Activated CD8-positive, alpha-beta memory T cell treated with anti-CD3 and anti-CD28 coated beads for 4 hours (primary cell): ENCODE measurements around the gene ARL3.

ENCODE experiments used
- DNase-seq, 2 donors: peaks; one replicate each; pipeline ENCODE4 v3.0.0-alpha.2; 2020; ENCODE audit warnings: low read depth in 2 of 2

The ARL3 gene

DNA sequence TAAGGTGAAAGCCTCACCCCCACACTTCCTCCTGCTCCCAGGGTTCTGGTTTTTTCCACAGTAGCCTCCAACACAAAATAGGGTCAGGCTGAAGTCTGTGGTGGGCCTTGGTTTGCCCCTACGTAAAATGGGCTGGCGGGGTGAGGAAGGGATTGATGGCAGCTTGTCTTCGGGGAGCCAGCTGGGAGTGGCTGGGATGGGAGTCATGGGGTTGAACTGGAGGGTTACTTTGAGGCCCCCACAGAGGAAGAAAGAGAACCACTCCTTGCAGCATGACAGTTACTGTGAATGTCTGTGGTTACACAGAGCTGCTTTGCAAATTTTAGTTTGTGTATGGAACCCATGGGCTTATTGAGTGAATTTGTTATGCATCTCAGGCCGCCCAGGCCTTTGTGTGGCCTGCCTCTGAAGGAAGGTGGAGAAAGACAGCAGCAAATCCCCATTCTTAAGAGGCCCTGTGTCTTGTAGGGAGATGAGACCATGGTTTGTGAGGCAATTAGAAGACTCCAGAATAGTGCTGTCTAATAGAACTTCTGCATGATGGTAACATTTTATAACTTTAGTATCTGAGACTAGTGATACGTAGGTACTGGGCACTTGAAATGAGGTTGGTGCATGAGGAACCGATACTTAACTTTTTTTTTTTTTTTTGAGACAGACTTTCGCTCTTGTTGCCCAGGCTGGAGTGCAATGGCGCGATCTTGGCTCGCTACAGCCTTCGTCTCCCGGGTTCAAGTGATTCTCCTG is 61.9 kb downstream of the ARL3 start:
- no peak for DNase-seq

DNA sequence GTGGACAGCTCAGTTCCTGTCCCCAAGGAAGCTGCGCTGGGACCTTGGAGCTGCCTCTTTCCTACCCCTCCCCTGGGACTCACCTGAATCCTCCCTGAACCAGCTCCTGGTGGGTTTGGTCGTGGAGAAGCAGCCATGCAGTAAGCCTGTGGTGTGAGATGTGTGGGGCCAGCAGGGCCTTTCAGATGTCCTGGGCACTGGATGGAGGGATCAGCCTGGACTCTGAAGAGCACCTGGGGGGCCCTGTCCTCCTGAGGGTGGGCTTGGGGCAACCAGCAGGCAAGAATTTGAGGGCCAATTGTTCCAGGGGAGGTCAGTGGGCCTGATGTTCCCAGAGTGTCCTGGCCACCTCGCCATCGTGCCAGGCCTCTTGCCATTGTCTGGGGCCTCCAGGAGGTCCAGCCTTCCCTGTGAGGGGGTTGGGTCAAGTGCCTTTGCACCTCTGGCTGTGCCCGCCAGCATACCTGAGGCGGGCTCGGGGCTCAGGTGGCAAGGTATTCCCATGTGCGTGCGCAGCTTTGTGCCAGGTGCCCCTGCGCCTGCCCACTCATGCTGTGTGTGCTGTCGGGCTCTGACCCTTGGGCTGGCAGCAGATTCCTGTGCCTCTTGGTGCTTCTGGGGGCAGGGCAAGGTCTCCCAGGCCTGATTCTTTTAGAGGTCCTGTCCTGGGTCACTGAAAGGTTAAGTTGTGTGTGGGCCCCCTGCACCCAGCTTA is 62.6 kb downstream of the ARL3 start:
- DNase-seq, result no peak

DNA sequence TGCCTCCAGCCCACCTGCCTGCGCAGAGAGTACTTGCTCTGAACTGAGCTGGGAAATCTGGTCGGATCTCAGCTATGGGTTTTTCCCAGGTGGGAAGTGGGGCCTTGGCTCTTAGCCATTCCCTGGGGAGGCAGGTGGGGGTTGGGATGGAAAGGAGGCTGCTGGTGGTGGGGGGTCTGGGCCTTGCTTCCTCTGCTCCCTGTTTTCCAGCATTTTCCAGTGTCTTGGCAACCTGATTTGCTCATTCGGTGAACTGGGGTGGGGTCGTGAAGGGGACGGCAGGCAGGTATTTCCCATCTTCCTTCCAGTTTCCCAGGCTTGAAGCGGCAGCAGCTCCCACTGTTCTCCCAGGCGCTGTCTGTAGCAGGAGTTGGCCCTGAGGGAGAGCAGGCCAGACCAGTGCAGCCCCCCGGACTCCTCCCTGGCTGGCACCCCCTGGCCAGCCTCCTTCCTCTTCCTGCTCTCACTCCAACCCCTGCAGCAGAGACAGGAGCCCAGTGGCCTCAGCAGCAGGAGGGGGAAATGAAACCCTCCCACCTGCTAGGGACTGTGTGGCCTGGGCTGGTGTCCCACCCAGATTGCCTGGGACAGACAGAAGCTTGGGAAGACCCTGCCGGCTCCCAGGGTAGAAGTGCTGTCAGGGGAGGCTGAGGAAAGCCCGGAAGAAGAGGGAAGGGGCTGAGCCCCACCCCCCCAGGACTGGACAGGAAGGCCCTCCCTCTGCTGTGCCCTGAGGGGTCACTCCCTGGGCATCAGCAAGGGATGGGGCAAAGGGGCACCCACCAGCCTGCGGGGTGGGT is 63.3 kb downstream of the ARL3 start:
- DNase-seq, result no peak

DNA sequence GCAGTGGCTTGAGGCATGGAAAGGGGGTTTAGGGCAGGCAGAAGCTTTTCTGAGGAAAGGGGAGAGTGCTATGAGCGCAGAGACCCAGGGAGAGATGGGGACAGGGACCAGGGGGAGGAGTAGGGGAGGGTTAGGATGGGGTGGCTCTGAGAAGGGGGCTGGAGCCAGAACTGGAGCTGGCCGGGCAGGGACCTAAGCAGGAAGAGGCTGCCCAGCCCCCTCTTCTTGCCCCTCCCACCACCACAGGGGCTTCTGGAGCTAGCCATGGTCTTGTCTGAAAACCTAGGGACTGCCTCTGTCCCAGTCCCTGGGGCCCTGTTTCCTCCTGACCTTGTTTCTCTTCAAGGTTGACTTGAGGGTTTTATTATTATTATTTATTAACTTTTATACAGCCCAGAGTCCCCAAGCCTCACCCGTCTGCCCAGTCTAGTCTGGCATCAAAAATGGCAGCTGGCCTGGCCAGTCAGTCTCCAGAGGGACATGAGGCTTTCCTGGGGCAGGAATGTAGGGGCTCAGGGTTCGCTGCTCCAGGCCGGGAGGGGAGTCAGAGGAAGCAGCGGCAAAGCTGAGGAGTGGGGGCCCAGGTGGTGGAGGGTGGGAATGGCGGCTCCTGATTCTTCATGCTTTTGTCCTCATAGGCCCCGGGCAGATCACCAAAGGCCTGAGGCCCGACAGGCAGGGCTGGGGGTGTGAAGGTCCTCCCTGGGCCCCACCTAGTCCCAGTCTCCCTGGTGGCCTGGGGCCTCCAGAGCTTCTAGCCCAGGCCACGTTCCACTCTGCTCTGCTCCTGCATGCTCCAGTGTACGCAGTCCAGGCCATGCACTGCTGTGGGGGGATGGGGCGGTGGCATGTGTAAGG is 64.2 kb downstream of the ARL3 start:
- no peak for DNase-seq

DNA sequence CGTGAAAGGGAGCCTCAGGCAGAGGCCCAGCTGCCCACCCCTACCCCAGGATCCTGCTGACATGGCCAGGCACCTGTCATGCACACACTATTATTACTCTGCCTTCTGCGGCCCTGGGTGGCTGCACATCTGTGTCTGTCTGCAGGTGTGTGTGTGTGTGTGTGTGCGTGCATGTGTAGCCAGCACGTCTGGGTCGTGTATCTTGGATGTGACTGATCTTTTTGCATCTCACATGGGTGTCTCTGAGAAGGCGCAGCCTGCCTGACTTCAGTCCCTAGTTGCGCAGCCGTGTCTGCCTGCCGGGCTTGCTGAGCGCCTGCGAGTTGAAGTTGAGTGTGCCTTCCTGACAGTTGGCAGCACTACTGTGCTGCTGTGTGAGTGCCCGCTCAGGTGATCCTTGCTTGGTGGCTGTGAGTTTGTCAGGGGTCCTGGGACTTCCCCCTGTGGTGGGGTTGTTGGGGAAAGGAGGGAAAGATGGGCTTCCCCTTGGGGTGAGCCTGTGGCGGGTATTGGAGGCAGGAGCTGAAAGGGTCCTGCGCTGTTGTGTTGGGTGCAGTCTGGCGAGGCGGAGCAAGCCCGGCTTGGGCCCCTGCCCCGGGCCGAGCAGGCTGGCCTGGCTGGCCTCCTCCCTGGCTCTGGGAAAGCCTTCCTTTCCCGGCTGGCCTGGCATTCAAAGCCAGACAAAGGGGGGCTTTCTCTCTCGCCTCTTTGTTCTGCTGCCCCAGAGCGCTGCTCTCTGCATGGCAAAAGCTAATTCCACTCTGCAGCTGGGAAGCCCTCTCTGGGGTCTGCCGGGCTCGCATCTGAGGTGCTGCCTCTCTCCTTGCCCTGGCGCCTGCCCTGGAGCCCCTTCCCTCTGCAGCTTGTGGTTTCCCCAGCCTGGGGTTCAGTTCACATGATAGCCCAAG is 65.1 kb downstream of the ARL3 start:
- DNase-seq, result no peak

DNA sequence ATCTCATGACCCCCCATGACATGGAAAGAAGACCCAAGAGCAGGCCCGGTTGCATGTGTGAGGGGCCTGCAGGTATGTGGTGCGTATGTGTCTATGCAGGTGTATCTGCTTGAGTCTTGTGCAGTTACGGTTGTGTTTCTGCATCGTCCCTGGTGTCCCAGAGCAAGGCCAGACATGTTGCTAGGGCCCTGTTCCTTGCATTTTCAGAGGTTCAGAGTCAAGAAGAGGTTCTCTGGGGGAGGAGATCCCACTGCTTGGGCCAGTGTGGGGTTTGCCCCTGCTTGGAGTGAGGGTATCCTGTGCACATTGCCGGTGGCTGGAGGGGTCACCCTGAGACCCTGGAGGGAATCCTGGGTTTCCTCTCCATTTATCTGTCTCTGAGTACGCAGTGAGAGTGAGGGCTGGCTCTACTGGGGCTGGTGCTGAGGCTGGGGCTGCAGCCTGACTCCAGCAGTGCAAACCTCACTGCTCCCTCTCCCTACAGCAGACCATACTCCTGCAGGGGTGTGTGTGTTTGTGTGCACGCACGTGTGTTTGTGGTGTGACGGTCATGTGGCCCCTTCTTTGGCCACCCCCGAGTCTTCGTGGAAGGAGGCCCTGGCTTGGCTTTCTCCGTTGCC is 65.8 kb downstream of the ARL3 start:
- DNase-seq, result no peak

DNA sequence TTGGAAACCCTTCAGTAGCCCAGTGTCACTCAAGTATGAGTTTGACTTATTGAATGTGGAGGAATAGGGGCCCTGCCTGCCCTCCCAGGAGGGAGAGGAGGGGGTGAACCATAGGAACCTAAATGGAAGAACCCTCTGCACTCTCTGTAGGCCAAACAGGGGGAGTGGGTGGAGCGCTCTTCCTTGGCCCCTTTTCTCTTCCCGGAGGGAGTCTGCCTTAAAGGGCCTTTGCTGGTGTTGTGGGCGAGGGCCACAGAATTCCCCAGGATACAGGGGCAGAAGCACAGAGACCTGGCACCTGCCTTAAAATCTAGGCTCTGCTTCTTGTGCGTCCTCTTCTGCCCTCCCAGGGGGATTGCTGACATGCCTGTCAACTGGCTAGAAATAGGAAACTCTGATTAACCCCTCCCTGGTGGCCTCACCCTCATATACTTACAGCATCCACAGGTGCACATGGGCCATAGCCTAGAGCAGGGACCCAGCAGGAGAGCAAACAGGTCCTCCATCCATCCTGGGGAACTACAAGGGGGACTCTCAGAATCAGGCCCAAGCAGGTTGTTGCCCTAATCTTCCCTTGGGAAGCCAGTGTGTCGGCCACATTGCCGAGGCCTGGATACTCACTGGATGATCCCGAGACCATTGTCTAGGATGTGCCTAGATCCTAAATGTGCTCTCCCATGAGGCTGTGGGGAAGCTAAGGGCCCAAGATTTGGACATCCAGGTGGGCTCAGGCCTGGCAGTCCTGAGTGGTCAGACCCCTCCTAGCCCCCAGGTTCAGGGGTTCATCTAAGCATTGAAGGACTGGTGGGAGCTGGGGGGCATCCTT is 66.5 kb downstream of the ARL3 start:
- no peak for DNase-seq

DNA sequence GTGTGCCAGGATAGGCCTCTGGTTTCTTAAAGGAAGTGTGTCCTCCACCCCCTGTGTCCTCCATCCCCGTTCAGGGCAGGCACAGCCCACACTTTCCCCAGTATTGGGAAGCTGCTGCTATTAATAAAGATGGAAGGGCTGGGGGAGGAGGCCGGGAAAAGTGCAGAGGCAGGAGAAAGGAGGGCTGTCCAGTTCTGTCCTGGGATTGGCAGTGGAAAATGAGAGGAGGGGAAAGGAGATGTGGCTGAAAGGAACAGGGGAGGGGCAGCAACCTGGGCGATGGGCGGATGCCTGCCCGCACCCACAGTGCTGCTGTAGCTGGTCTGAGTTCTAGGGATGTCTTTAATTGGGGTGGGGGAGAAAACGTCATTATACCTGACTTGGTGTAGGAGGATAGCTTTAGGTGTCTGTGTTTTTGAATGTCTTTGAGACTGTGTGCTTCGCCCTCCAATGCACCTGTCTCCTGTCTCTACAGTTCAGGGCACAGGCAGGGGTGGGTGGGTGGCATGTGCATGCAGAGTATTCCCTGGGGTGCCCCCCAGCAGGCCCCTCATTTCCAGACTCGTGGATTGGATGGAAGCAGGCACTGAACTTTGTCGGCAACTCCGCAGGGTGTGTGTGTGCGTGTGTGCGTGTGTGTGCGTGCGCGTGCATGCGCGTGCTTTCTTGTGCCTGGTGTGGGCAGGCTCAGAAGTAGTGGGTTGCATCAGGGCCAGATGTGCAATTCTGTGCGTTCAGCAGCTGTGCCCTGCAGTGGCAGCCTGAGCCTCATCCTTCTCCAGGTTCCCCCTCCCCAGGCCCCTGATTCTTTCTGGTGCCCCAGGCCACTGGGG is 67.4 kb downstream of the ARL3 start:
- no peak for DNase-seq

DNA sequence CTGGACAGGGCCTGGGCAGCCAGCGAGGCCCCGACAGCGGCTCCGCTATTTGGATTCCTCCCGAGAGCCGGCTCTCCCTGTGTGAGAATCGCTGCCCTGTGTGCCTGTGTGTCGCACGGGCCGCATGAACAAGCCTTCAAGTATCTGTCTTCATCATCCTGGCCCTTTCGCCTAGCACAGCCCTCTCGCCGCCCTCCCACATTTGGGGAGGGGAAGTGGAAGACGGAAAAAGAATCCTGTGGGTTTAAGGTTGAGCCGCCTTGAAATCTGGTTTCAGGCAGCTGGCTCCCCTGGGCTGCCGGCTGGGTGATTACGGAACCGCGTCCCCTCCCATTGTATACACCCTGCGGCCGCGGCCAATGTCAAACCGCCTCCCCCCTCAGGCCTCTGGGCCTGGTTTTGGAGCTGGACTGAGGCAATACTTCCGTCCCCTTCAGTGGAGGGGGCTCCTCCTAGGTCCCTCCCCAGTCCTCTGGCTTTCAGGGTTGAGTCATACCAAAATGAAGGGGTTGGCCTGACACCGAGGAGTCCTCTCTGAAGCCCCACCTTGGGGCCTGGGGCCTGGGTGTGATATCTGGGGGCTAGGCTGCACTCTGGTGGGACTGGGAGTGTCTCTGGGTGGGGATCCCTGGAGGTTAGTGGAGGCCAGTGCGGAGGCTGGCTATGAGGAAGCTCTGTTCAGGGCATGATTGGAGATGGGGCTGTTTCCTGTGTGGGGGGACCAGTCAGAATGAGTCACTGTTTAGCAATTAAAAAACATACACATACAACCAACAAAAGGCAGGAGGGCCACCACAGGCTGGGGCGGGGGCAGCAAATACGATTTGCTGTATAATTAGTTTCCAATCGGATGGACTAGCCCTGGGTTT is 68.2 kb downstream of the ARL3 start:
- peak; percentile 50 to 59 for DNase-seq

DNA sequence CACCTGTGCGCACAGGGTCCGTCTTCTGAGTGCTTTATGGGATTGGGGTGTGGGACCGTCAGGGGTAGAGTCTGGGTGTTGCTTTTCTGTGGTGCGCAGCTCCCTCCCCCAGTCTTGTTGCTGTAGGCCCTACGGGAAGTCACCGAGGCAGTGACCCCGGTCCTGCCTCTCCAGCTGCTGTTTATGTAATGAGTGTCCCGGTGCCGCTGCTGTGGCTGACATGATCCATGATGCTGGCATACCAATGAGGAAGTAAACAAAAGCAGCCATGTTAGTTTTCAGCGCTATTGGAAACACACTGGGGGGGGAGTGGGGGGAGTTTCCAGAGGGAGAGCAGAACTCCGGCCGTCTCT is 68.8 kb downstream of the ARL3 start:
- no peak for DNase-seq

DNA sequence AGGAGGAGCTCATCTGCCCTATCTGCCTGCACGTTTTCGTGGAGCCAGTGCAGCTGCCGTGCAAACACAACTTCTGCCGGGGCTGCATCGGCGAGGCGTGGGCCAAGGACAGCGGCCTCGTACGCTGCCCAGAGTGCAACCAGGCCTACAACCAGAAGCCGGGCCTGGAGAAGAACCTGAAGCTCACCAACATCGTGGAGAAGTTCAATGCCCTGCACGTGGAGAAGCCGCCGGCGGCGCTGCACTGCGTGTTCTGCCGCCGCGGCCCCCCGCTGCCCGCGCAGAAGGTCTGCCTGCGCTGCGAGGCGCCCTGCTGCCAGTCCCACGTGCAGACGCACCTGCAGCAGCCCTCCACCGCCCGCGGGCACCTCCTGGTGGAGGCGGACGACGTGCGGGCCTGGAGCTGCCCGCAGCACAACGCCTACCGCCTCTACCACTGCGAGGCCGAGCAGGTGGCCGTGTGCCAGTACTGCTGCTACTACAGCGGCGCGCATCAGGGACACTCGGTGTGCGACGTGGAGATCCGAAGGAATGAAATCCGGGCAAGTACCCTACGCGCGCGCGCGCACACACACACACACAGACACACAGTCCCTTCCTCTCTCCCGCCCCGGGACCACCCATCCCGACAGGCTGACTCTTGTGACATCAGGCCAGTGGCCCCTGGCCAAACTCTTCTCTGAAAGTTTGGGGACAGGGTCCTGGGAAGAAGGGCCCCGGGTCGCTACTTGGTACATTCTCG is 69.4 kb downstream of the ARL3 start:
- DNase-seq, result peak in 1 of 2 donors; percentile 54

DNA sequence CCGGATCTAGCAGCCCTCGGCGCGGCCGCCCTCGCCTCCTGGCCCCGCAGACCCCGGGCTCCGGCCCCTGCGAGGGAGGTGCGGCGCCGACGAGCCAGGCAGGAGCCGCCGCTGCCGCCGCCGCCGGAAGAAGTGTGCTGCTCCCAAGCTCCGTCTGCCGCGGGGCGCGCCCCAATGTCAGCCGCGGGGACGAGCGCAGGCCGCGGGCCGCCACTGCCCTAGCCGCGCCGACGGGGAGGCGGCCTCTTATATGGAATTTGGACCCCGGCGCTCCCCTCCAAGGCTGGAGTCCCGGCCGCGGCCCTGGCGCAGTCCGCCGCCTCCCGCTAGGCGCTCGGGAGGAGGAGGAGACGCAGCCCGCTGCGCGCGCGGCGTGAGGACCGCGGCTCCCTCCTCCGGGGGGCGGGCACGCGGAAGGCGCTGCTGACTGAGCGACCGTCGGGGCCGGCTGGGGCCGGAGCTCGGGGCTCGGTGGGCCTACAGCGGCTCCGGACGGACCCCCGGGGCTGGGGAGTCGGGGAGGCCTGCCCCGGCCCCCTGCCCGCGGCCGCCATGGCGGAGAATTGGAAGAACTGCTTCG is 70.0 kb downstream of the ARL3 start, which contains the start of gene TRIM8:
TRIM8 (plus strand) TSS at position 414 of the 580 bp plus-strand sequence; CDS start at position 553, 139 bp downstream.
- DNase-seq, result no peak

DNA sequence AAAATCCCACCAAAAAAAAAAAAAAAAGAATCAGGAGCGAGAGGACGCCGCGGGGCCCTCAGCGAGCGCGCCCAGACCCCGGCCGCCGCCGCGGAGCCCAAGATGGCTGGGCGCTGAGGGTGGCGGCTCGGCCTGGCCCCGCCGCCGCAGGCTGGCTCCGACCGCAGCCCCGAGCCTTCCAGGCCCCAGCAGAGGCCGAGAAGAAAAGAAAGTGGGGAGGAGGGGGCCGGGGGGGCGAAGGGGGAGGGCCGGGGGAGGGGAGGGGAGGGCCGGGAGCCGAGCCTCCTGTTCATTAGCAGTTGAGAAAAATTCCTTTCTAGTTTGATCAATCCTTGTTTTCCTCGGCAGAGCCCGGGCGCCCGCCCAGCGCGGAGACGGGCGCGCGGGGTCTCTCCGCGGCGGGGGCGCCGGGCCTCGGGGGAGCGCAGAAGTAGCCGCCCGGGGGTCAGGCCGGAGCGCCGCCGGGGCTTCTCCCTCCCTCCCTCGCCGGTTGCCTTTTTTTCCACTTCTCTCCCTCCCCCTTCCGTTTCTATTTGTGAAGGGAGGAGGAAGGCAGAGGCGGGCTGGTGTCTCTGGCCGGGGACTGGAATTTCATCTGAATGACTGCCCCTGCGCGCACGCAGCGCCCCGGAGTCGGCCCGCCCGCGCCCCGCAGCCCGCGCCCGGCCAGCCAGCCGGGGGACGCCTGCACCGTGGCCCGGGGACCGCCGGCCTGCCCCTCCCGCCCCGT is 70.7 kb downstream of the ARL3 start:
- no peak for DNase-seq

DNA sequence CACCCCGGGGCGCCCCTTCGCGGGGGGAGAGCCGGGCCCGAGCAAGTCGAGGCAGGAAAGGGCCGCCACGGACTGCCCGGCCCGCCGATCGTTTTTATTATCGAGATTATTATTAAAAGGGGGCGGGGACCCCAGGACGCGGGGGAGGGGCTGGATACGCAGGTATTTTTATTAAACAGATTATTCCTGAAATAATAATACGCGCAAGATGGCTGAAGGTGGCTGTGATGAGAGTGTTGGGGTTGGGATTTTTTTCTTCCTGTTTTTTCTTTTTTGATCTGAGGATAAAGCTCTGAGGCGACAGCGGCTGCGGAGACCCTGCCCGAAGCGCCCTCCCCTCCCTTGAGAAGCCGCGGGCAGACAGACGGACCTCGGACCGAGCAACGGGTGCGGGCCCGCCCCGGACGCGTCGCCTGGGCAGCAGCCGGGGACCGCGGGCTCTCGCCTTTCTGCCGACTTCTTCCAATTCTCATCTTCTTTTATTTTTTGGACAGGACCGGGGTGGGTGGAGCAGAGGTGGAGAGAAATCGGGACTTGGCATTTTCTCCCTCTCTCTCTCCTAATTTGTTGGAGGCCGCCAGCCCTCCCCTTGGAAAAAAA is 71.4 kb downstream of the ARL3 start:
- DNase-seq, result no peak
